HG02759 (cell line): ENCODE results near the gene C2orf69.
A peak's percentile ranks its signal among the peaks of the same experiment; 100 is the strongest.

Source experiments
- ATAC-seq: cut with Tn5 transposase; IDR thresholded peaks from one replicate; pipeline ENCODE4 v1.9.1; 2021; ENCODE audit warnings: mild to moderate bottlenecking, moderate library complexity; ENCODE audit not compliant: unreplicated experiment

C2orf69 gene, protein sequence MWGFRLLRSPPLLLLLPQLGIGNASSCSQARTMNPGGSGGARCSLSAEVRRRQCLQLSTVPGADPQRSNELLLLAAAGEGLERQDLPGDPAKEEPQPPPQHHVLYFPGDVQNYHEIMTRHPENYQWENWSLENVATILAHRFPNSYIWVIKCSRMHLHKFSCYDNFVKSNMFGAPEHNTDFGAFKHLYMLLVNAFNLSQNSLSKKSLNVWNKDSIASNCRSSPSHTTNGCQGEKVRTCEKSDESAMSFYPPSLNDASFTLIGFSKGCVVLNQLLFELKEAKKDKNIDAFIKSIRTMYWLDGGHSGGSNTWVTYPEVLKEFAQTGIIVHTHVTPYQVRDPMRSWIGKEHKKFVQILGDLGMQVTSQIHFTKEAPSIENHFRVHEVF

DNA sequence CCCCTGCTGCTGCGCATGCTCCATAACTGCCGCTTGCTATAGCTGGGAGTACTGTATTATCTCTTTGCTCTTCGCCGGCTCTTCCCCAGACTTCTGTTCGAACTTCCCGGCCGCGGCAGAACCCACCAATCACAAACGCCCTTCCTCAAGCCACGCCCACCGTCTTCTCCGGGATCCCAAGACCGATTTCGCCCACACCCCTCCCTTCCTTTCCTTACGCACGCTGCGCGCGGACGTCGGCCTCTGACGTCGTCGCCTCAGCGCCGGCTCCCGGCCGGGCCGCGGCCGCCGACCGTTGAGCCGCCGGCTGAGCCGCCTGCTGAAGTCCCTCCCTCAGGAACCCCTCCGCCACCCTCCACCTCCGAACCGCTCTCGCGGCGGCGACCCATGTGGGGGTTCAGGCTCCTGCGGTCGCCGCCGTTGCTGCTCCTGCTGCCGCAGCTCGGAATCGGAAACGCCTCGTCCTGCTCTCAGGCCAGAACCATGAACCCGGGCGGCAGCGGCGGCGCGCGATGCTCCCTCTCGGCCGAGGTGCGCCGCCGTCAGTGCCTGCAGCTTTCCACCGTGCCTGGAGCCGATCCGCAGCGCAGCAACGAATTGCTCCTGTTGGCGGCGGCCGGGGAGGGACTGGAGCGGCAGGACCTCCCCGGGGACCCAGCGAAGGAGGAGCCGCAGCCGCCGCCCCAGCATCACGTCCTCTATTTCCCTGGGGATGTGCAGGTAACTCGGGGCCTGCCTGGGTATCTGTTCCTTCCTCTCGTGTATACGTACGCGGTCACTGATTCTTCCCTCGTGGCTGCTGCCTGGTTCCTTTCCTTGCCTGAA, at the start of gene C2orf69:
TSS of gene C2orf69 (plus strand) at position 242 of the 825 bp plus-strand sequence. CDS start at position 388, 146 bp downstream.
- ATAC-seq, result peak; percentile 93

DNA sequence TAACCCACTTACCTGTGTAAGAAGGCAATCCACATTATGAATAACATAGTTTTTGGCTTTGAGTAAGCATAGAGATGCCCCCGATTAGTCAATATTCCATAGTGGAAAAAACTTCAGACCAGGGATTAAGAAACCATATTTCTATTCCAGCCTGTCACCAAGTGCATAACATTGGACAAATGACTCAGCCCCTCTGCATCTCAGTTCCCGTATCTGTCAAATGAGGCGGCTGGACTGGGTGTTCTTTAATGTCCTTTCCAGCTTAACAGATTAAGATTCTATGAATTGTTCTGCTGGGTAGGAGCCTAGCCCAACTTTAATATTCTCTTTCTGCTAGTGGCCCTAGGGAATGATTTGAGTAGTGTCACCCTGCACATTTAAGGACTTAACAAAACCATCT, 48.3 kb upstream of the C2orf69 start:
- no peak for ATAC-seq

DNA sequence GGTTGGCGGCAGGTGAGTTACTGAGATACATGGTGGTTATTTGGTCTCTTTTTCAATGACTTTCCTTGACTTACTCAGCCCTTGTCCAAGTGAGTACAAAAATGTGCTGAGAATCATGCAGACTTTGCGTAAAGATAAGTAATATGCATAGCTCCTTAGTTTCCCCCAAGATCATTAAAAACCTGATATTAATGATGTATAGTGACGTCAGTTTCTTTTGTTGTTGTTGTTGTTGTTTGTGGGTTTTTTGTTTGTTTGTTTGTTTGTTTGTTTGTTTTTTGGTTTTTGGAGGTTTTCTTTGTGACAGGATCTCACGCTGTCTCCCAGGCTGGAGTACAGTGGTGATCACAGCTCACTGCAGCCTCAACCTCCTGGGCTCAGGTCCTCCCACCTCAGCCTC, 45.2 kb upstream of the C2orf69 start:
- no peak for ATAC-seq

DNA sequence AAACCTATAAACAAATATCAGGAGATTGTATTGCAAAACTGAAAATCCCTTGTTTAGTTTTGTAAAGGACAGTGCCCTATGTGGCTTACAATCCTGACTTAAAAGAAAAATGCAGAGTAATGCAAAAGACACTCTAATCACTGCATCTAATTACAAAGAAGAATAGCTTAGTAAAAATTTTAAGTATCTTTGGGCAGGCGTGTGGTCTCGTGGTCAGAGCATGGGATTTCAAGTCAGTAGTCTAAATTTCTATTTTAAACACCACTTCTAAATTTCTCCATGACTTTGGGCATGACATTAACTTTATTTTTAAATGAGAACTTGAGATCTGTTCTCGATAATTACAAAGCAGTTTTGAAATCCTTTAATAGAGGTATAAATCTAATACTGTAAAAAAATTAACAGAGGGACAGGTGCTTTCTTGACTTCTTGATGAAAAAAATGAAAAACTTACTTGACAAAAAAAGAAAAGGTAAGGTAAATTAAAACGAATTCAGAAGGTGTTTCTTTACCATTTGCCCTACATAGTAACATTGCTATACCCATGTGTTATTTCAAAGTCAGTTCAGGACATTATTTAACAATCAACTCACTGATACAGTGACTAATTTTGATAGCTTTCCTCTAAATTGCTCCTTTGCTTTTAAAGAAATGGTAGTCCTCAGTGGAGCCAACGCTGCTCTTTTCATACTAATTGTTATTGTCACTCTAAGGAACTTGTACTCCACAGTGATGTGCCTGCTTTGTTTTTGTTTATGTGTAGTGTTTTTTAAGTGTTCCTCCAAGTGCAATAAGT, 42.5 kb upstream of the C2orf69 start:
- no peak for ATAC-seq

DNA sequence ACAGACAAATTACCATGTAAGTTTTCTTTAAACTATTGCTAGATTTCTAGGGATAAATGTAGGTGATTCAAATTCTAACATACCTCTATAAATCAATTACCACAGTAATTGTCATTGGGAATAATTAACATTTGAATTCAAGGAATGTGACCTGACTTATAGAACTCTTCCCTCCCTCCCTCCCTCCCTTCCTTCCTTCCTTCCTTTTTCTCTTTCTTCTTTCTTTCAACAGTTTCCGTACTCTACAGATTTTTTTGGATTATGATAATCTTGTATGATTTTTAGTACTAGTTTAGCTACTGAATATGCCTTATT, 41.9 kb upstream of the C2orf69 start:
- ATAC-seq, result no peak

DNA sequence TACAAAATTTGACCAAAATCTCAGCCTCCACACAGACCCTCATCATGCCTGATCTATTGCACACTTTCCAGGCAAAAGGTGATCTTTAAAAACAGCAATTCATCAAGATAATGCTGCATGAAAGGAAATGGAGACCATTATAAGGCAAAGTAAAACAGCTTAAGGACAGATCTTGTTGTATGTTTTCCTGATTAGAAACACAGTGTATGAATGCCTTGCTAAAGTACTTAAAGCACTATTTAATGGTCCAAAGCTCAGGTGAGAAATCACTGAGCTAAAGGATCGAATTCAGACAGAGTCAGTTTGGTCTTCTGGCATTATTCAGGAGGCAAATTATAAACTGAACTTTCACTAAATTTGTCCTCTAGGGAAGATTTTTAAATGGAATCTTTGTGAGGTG, 41.4 kb upstream of the C2orf69 start:
- ATAC-seq, result no peak

DNA sequence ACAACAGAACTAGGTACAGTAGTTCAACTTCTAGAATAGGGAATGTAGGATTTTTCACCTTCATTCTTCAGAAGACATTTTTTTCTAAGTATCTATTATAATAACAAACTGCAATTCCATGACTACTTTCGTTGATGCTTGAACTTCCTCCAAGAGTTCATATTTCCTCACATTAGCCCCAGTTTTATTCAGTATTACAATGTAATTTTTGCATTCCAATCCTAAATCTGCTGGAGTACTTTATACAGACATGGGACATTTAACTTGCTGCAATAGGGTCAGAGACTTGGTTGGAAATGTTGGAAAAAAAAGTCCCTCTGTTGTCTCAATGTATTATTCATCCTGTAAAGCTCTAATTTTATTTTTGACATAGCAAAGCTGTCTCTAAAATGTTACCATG, 40.5 kb upstream of the C2orf69 start:
- no peak for ATAC-seq

DNA sequence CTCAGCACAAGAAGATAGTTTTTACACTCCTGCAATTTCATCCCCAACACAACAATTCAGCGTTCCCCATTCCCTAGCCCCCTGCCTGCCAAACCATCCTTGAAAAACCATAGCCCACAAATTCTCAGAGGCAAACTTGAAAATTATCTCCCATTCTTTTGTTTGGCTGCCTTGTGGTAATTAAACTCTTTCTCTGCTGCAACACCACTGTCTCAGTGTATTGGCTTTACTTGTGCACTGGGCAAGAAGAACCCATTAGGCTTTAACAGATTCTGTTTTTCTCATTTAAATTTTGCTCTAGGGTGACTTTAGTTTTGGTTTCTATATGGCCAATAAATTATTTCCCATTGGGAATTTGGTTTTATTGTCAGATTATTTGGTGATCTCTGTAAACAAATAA, 36.9 kb upstream of the C2orf69 start:
- no peak for ATAC-seq

DNA sequence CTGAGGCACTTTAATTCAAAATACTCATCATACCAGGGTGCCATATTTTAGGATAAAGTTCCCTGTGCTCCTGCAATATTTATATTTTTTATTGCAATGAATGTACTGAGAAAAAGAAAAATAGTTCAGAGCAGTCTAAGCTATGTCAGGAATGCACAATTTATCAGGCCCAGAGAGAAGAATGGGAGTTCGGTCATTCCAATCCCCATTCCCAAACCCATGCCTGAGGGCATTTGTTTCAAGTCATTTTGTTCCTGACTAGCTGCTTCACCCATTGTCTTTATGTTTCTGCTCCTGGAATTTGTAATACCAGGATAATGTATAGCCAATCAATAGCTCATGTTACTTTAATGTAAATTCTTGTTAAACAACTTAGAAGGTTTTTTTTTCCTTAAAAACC, 35.7 kb upstream of the C2orf69 start:
- no peak for ATAC-seq

DNA sequence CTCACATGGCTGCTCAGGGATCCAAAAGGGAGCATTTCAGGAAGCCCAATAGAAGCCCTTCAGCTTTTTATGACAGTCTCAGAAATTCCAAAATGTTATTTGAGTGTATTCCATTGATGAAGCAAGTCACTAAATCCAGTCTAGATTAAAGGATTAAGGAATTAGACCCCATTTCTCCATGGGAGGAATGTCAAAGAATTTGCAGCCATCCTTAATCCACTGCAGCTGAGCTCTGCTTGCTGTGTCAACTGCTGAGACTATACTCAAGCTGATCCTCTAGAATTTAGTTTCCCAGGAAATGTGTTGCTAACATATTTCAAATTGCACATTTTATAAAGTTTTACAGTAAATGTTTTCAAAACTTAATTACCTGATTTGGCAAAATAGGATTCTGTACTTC, 28.4 kb upstream of the C2orf69 start:
- ATAC-seq, result no peak

DNA sequence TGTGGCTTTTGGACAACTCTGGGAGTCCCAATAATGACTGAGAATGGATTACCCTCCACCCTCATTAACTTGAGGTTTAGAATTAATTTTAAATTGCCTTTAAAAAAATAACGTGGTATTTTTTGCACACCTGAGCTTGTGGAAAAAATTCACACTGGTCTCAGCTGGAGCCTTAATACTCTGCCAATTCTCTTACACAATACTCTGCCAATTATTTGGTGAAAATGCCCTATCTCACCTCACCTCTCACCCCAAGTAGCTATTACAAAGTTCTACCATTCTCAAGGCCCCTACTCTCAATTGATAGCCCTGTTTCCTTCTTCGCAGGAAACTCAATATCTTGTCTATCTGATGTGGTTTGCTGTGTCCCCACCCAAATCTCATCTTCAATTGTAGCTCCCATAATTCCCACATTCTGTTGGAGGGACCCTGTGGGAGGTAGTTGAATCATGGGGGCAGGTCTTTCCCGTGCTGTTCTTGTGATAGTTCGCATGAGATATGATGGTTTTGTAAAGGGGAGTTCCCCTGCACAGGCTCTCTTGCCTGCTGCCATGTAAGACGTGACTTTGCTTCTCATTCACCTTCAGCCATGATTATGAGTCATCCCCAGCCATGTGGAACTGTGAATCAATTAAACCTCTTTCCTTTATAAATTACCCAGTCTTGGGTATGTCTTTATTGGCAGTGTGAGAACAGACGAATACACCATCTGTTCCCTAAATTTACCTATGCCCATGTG, 27.4 kb upstream of the C2orf69 start:
- ATAC-seq, result no peak

DNA sequence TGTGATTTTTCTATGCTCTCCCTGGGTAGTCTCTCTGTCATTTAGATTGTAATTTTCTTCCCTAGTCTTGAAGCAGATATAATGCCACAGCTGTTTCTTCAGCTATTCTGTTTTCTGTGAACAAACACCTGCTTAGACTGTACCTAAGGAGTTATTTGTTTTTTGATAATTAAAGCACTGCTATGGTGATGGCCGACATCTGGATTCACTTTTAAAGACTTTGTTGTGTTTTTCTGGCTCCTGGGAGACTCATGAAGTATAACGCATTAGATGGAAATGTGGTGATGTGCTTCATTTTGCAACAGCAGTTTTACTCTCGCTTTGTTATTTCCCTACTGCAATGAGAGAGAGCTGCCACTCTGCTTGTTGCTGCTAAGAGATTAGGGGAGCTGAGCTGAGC, 15.7 kb upstream of the C2orf69 start:
- ATAC-seq, result no peak

DNA sequence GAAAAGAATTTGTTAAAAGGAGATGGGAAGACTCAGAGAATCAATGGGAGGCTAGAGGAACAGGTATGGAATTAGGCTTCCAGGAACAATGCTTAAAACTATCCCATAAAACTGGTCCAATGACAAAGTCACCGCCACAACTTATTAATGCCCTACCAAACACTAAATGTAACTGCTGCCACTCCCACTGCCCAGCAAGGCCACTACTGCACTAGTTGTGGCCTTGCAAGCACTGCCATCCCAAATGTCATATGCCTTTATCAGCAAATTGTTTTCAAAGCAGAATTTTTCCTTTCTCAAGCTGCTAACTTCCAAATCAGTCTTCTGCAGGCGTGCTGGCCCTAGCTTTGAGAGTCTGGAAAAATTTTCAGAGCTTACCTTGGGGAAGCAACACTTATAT, 14.5 kb upstream of the C2orf69 start:
- no peak for ATAC-seq

DNA sequence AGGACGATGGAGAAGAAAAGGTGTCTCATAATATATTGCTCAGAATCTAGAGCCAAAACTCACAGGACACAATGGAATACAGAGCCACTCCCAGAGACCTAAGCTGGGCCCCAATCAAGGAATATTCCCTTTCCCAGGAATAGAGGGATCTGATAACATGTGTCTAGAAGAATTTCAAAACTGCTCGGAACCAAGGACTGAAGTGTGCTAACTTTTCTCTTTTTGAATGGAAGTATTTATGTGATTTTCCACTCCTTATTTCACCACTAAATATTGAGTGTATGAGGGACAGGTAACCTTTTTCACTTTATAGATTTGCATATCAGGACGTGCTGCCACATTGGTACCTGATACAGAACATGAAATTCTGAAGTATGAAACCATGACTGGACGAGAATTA, 9.2 kb upstream of the C2orf69 start:
- ATAC-seq, result no peak

DNA sequence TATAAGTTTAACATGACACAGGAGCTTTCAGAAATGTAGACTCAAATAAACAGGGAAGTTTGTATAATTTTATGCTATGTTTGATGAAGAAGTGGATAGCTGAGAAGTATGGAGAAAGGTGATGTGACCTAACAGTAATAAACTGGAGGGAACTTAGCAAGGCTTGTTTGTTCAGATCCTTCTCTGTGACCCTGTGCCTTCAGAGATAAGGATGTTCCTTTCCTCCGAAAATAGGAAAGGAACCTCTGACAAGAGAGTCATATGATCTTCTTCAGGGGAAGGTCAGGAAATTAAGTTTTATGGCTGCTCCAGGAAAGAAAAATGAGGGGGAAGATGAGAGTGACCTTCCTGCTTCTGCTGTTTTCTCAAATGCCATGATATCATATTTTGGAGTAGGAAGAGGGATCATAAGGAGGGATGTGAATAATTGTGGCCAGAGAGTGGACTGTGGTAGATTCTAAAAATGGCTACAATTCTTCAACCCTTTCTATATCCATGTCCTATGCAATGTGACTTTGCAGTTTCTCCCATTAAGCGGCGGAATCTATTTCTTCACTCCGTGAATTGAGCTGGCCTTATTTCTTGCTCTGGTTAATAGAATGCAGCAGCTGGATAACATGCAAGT, 8.5 kb upstream of the C2orf69 start:
- ATAC-seq, result no peak

DNA sequence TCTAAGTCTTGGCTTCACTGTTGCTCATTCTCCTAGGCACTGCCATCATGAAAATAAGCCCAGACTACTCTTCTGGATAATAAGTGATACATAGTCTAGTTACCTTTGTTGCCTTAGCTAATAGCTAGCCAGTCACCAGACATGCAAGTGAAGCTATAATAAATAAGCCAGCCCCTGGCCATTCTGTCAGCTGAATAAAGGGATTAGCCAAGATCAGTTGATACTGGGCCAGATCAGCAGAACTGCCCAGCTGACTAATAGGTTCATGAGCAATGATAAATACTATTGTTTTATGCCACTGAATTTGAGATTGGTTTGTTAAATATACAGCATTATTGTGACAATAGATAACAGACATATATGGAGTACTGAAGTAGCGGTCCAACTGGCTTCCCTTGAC, 8.0 kb upstream of the C2orf69 start:
- ATAC-seq, result no peak

DNA sequence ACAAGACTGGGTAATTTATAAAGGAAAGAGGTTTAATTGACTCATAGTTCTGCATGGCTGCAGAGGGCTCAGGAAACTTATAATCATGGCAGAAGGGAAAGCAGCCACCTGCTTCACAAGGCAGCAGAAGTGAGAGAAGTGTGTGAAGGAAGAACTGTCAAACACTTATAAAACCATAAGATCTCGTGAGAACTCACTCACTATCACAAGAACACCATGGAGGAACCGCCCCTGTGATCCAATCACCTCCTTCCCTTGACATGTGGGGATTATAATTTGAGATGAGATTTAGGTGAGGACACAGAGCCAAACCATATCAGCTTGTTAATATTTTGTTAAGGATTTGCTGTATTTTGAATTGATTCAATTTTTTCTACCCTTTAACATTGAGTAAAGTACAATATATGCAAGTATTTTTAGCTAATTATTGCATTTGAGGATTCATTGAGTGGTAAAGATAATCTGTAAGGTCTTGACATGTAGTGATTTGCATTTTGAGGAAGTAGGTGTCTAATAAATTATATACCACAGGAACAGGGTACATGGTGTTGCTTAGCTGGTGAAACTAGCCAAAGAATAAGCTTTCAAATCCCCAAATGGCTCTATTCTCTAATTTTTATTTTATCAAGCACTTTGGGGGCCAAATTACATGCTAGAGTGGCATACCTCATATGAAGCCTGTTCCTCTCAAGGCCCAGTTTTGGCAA, 3.9 kb upstream of the C2orf69 start:
- ATAC-seq, result no peak

DNA sequence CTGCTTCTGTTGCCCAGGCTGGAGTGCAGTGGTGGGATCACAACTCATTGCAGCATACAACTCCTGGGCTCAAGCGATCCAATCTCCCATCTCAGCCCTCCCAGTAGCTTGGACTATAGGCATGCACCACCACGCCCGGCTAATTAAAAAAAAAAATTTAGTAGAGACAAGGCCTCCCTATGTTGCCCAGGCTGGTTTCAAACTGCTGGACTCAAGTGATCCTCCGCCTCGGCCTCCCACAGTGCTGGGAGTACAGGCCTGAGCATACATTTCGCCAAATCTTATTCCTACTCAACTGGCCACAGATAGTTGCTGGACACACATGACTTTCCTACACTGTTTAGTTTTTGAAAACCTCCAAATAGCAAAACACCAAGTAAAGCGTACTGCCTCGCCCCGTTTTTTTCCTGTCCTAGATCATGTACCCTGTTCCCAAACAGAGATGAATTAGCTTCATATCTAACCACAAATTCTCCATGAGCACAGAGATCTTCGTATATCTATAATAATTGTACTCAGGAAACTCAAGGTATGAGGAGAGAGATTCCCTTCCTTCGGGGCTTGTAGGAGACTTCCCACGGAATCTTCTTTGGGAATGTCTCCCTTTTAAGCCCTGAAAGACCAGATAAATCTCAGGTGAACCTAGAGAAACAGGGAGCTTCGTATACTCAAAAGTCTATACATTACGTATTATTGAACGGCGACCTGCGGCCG, 598 bp upstream of the C2orf69 start:
- ATAC-seq, result no peak

DNA sequence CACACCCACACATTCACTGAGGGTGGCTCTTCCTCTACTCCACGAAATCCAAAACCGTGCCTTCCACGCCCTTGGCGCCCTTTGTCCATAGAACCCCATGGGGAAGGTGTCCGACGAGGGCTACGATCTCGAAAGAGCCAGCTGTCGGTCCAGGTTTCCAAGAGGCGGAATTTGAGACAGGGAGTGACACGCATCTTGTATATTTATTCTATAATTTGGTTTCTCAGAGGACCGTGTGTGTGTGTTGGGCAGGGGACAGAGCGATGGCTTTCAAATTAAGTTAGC, 726 bp downstream of the C2orf69 start:
- no peak for ATAC-seq
